ENCODE measurements around the gene ABHD12B. TPM values are rescaled to one million over a fixed set of nuclear protein-coding genes. Genes with fewer than 3 reads are reported as not detected.

Gene ABHD12B
- total and polyA plus RNA-seq, 12 donors = not detected

- intact Hi-C loops (cut with DNase I) = no loop called here
- 7 to 12% methylated on average over 26 of the region's 26 CpGs for WGBS, 2 donors
- peak; percentile 62 to 77 (median 71) for ATAC-seq
Observed at GRCh38 chr14:50943261-50943942, 71.5 kb downstream of the ABHD12B start.

GRCh38 chr14:50943943-50944646 is 72.2 kb downstream of the ABHD12B start, which contains the start of gene PYGL:
PYGL (minus strand) TSS chr14:50944483; CDS start chr14:50944403, 80 bp downstream.
- ATAC-seq (peak; percentile 92 to 96 (median 94)), DNase-seq (peak; percentile 60 to 80)
- no peaks in the 10 kb centered on the region for H3K36me3 ChIP-seq
- TF ChIP-seq CTCF (IDR thresholded peaks at IDR 0.05) = no peak
- peaks cover 0 to 6% (median 0%) of the 10 kb centered on the region in 7 donors for H3K27me3 ChIP-seq
- H3K4me3 ChIP-seq = peak within 1 kb of the TSS; percentile 57 to 89 (median 74)
- H3K27ac ChIP-seq = peak within 1 kb of the TSS in 9 of 10 donors; percentile 58 to 97 (median 73)
- H3K4me1 ChIP-seq = peaks cover 0 to 34% (median 12%) of the 10 kb centered on the region in 9 donors
- peaks cover 0 to 3% (median 0%) of the 10 kb centered on the region in 11 donors for H3K9me3 ChIP-seq
- intact Hi-C loops (cut with DNase I) = no loop called here
- 0 to 1% methylated on average over 71 to 74 of the region's 74 CpGs for WGBS, 2 donors

More at GRCh38 chr14:50943261-50943942, 71.5 kb downstream of the ABHD12B start:
- Histone ChIP-seq H3K4me3 (peak overlapping the region; percentile 57 to 89 (median 74)), H3K4me1 (peaks cover 0 to 41% (median 12%) of the 10 kb centered on the region in 9 donors), H3K27ac (peak overlapping the region in 9 of 10 donors; percentile 58 to 97 (median 73)), H3K36me3 (no peaks in the 10 kb centered on the region), H3K27me3 (peaks cover 0 to 6% (median 0%) of the 10 kb centered on the region in 7 donors), H3K9me3 (no peaks in the 10 kb centered on the region)
- no peak for TF ChIP-seq CTCF (IDR thresholded peaks at IDR 0.05)
- DNase-seq = peak; percentile 17 to 49

GRCh38 chr14:50944647-50945413 is 73.0 kb downstream of the ABHD12B start:
- Histone ChIP-seq H3K4me1 (peaks cover 0 to 30% (median 12%) of the 10 kb centered on the region in 9 donors), H3K27me3 (peaks cover 0 to 6% (median 0%) of the 10 kb centered on the region in 7 donors), H3K9me3 (peaks cover 0 to 5% (median 0%) of the 10 kb centered on the region in 11 donors), H3K36me3 (no peaks in the 10 kb centered on the region), H3K27ac (peak overlapping the region in 9 of 10 donors; percentile 58 to 97 (median 73)), H3K4me3 (peak overlapping the region; percentile 57 to 89 (median 74))
- DNase-seq (peak; percentile 17 to 43), ATAC-seq (peak; percentile 59 to 75 (median 64))
- TF ChIP-seq CTCF (IDR thresholded peaks at IDR 0.05) = no peak
- intact Hi-C loops (cut with DNase I) = no loop called here
- WGBS, 2 donors = 8 to 11% methylated on average over 29 of the region's 29 CpGs
